SK-N-SH (cell line): Measurements from ENCODE around the gene BSPRY. TPM values are rescaled to one million over a fixed set of nuclear protein-coding genes. Genes with fewer than 3 reads are reported as not detected.
A peak's percentile ranks its signal among the peaks of the same experiment; 100 is the strongest.
"Not testable (repeated sequence)": the region's sequence is repeated elsewhere in the genome, so short reads cannot be mapped to it uniquely, and the experiment has no call there.

Source experiments
- CTCF ChIA-PET: fragments of 300-600, 350-600 bp; formaldehyde crosslinking; extraction: SDS; loops from one replicate; lab custom pipeline; 2021; lab: Yijun Ruan, JAX
- POLR2A ChIA-PET: fragments of 350-600 bp; sonication (Branson Sonifier 250); formaldehyde crosslinking; extraction: SDS; loops from one replicate; lab custom pipeline; 2020; ENCODE audit warnings: antibody characterized with exemption, inconsistent platforms; lab: Yijun Ruan, JAX
- DNase-seq: peaks from one replicate; pipeline ENCODE4 v3.0.0; 2012
- H2AFZ ChIP-seq: fragments of 200-600 bp; sonication (generic); 2 replicates; pipeline ENCODE4 v1.8.1; 2016; ENCODE audit warnings: antibody characterized with exemption, mild to moderate bottlenecking, low read depth
- H3F3A ChIP-seq: fragments of 200-600 bp; sonication (generic); replicated peaks from 2 replicates; pipeline ENCODE3; 2016; ENCODE audit warnings: antibody characterized with exemption, mild to moderate bottlenecking; ENCODE audit not compliant: insufficient read depth
- H3K27ac ChIP-seq, 2 experiments: fragments of 200-500 bp in 1 of 2; fragments of 200-600 bp in 1 of 2; sonication (Bioruptor generic) in 1 of 2; sonication (generic), shearing (Covaris generic) in 1 of 2; 2 replicates each; pipeline versions ENCODE4 v1.5.1 to v1.6.1; 2014 to 2016; ENCODE audit warnings: low read depth in 2 of 2, inconsistent platforms in 1 of 2, low read length in 1 of 2, mild to moderate bottlenecking in 1 of 2, mixed read lengths in 1 of 2
- H3K27me3 ChIP-seq: fragments of 200-600 bp; sonication (generic), shearing (Covaris generic); 2 replicates; pipeline ENCODE4 v1.6.1; 2016; ENCODE audit warnings: mixed run types; ENCODE audit not compliant: insufficient read depth
- H3K36me3 ChIP-seq, 2 experiments: fragments of 200-500 bp in 1 of 2; fragments of 200-600 bp in 1 of 2; sonication (Bioruptor generic) in 1 of 2; sonication (generic) in 1 of 2; replicated peaks in 1 of 2; 2 replicates each; pipeline versions ENCODE3 to v1.5.1; 2014 to 2016; ENCODE audit warnings: low read length in 1 of 2, mild to moderate bottlenecking in 1 of 2; ENCODE audit not compliant: insufficient read depth in 2 of 2, control insufficient read depth in 1 of 2
- H3K4me1 ChIP-seq, 2 experiments: fragments of 200-500 bp in 1 of 2; fragments of 200-600 bp in 1 of 2; sonication (Bioruptor generic) in 1 of 2; sonication (generic), shearing (Covaris generic) in 1 of 2; 2 replicates each; pipeline versions ENCODE4 v1.5.1 to v1.6.1; 2014 to 2016; ENCODE audit warnings: low read depth in 1 of 2, low read length in 1 of 2, mixed run types in 1 of 2; ENCODE audit not compliant: insufficient read depth in 2 of 2, control insufficient read depth in 1 of 2
- H3K4me2 ChIP-seq: fragments of 200-600 bp; sonication (generic), shearing (Covaris generic); 2 replicates; pipeline ENCODE4 v1.6.1; 2017; ENCODE audit warnings: mixed run types
- H3K4me3 ChIP-seq, 2 experiments: fragments of 200-500 bp in 1 of 2; fragments of 200-600 bp in 1 of 2; sonication (Bioruptor generic) in 1 of 2; sonication (generic), shearing (Covaris generic) in 1 of 2; 2 replicates each; pipeline versions ENCODE4 v1.5.1 to v1.8.1; 2014 to 2016; ENCODE audit warnings: low read depth in 2 of 2, inconsistent platforms in 1 of 2, low read length in 1 of 2, mild to moderate bottlenecking in 1 of 2, mixed read lengths in 1 of 2, moderate library complexity in 1 of 2
- H3K79me2 ChIP-seq: fragments of 200-600 bp; sonication (generic); 2 replicates; pipeline ENCODE4 v1.8.1; 2017; ENCODE audit warnings: mild to moderate bottlenecking; ENCODE audit not compliant: insufficient read depth
- H3K9ac ChIP-seq: fragments of 200-600 bp; sonication (generic); 2 replicates; pipeline ENCODE4 v1.6.1; 2017; ENCODE audit warnings: mixed run types
- H3K9me2 ChIP-seq: fragments of 200-600 bp; sonication (generic); 2 replicates; pipeline ENCODE4 v1.6.1; 2017; ENCODE audit warnings: mixed run types
- H3K9me3 ChIP-seq: fragments of 200-600 bp; sonication (generic); 2 replicates; pipeline ENCODE4 v1.6.1; 2017; ENCODE audit warnings: mixed run types, mild to moderate bottlenecking, moderate library complexity
- H4K20me1 ChIP-seq: fragments of 200-600 bp; sonication (generic); 2 replicates; pipeline ENCODE4 v1.6.1; 2017; ENCODE audit warnings: mild to moderate bottlenecking, mixed run types; ENCODE audit not compliant: insufficient read depth
- IRF3 ChIP-seq: fragments of 150-350 bp; IDR thresholded peaks from 2 replicates; pipeline ENCODE4 v1.6.1; 2016; ENCODE audit warnings: mild to moderate bottlenecking, low read depth, low read length
- MXI1 ChIP-seq: IDR thresholded peaks from 2 replicates; pipeline ENCODE4 v1.6.1; 2012; ENCODE audit warnings: mild to moderate bottlenecking, low read depth, low read length, improper control_type of control experiment
- NRF1 ChIP-seq: IDR thresholded peaks from 2 replicates; pipeline ENCODE4 v1.6.1; 2012; ENCODE audit warnings: low read depth, mild to moderate bottlenecking, low read length
- POLR2AphosphoS5 ChIP-seq: IDR thresholded peaks from 2 replicates; pipeline ENCODE4 v1.6.1; 2012; ENCODE audit warnings: low read depth, low read length
- USF1 ChIP-seq: IDR thresholded peaks from 2 replicates; pipeline ENCODE4 v1.4.0; 2012; ENCODE audit warnings: low read depth, borderline replicate concordance
- WGBS: methylation state at CpG from one replicate; pipeline ENCODE4 v1.1.6; 2017; ENCODE audit warnings: low lambda C conversion rate; 5-methylcytosine and 5-hydroxymethylcytosine counted together
- polyA plus RNA-seq, 3 experiments: library from polyadenylated mRNA; depleted of rRNA; stranded (reverse); fragments of >200 nt; gene quantifications; 2 replicates each; pipeline ENCODE4 v1.2.3, GENCODE V29; 2012

The BSPRY gene
- polyA plus RNA-seq, 1 of the 3 experiments (the other 2 are of a cell fraction), result not detected

DNA sequence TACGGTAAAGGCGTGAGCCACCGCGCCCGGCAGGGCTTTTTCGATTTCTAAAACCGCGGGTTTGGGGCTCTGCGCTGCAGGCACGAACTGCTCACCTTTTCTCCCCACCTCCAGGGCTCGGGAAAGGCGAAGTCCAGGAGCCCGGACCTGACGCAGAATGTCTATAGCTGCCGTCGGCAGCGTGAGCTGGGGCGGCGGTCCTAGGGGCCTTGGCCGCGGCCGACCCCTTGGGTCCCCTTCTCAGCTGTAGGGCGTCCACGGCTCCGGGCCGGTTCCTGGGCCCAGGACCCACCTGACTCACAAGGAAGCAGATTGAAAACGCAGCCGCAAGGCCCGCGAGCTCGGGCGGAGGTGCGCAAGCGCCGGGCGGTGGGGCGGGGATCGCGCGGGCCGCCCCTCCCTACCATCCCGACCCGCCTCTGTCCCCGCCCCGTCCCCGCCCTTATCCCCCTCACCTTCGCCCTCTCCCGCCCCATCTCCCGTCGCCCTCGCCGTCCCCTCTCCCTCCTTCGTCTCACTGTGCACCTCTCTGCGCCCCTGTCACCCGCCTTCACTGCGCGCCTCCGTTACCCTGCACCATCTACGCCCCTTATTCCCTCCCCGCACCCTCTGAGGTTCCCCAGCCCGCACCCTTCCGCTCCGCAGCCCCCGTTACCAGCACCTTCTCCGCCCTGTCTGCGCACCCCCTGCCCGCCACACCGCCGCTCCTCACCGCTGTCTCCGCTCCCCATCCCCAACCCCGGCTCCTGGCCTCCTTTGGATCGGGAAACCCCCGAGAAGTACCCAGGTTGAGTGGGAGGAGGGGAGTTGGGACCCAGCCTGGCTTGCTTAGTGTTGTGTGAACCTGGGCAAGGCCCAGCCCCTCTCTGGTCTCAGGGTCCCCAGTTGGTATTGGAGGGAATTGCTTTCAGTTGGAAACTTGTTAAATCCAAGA lies 27.6 kb downstream of the BSPRY start, which contains the start of gene HDHD3:
TSS of gene HDHD3 (minus strand) at position 353 of the 934 bp plus-strand sequence. CDS start 2,632 bp downstream, outside the sequence.
- H3K9me2 ChIP-seq, result no peaks in the 10 kb centered on the region
- peak within 1 kb of the TSS in 1 of 2 experiments; percentile 35; a peak in 1 of 4 replicates for H3K27ac ChIP-seq
- H3K4me1 ChIP-seq, result peaks cover 0 to 2% of the 10 kb centered on the region in 2 experiments; a peak in 1 of 4 replicates
- H2AFZ ChIP-seq, result peak within 1 kb of the TSS; percentile 90
- peaks cover 0 to 14% of the 10 kb centered on the region in 2 experiments for H3K36me3 ChIP-seq
- no peaks in the 10 kb centered on the region for H3K9me3 ChIP-seq
- CTCF ChIA-PET, result interaction anchor here (0.9 to 1.1 kb wide), 2 partner anchors 25 to 58 kb away, joined by 3 read pairs; no protein-coding TSS in a partner anchor
- peak within 1 kb of the TSS; percentile 90 for H3K4me2 ChIP-seq
- TF ChIP-seq MXI1 (peak; percentile 33; the same call in 1 of the 2 replicates), POLR2AphosphoS5 (peak; percentile 85), NRF1 (peak; percentile 85), USF1 (0 out of 2 replicates have a peak, but pooled peaks have one; percentile 27), IRF3 (no peak)
- WGBS, result 6% methylated on average over 53 of the region's 74 CpGs
- no peaks in the 10 kb centered on the region for H4K20me1 ChIP-seq
- no peaks in the 10 kb centered on the region for H3F3A ChIP-seq
- H3K79me2 ChIP-seq, result no peaks in the 10 kb centered on the region
- H3K4me3 ChIP-seq, result peak within 1 kb of the TSS; percentile 65 to 74
- POLR2A ChIA-PET, result interaction anchor here (0.9 to 1.0 kb wide), 2 partner anchors 33 to 36 kb away, joined by 4 to 6 read pairs; partner anchors contain the start of genes C9orf43 and POLE3
- peak; percentile 98 for DNase-seq
- peak within 1 kb of the TSS; percentile 78 for H3K9ac ChIP-seq
- H3K27me3 ChIP-seq, result no peaks in the 10 kb centered on the region

DNA sequence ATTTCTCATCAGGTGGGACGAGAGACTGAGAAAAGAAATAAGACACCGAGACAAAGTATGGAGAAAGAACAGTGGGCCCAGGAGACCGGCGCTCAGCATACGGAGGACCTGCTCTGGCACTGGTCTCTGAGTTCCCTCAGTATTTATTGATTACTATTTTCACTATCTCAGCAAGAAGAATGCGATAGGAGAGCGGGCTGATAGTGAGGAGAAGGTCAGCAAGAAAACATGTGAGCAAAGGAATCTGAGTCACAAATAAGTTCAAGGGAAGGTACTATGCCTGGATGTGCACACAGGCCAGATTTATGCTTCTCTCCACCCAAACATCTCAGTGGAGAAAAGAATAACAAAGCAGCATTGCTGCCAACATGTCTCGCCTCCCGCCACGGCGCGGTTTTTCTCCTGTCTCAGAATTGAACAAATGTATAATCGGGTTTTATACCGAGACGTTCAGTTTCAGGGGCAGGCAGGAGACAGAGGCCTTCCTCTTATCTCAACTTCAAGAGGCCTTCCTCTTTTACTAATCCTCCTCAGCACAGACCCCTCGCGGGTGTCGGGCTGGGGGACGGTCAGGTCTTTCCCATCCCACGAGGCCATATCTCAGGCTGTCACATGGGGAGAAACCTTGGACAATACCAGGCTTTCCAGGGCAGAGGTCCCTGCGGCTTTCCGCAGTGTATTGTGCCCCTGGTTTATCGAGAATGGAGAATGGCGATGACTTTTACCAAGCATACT lies 29.9 kb downstream of the BSPRY start:
- H3K36me3 ChIP-seq, POLR2A ChIA-PET, H3F3A ChIP-seq, H3K9me2 ChIP-seq, H3K27ac ChIP-seq, H3K9me3 ChIP-seq, H3K4me3 ChIP-seq, H4K20me1 ChIP-seq, H2AFZ ChIP-seq, DNase-seq, H3K4me2 ChIP-seq, CTCF ChIA-PET, H3K79me2 ChIP-seq, H3K27me3 ChIP-seq, H3K9ac ChIP-seq, H3K4me1 ChIP-seq: not testable (repeated sequence)
- WGBS, result 91% methylated on average over 24 of the region's 24 CpGs

GRCh38 chr9:113379829-113380210 lies 30.5 kb downstream of the BSPRY start:
- 62% methylated on average over 2 of the region's 2 CpGs for WGBS
- H3K9ac ChIP-seq, H3K79me2 ChIP-seq, H3K9me3 ChIP-seq, H3K4me3 ChIP-seq, H3K9me2 ChIP-seq, H4K20me1 ChIP-seq, H2AFZ ChIP-seq, H3K36me3 ChIP-seq, POLR2A ChIA-PET, H3K27me3 ChIP-seq, H3K4me1 ChIP-seq, DNase-seq, H3K27ac ChIP-seq, H3F3A ChIP-seq, H3K4me2 ChIP-seq: not testable (repeated sequence)
- CTCF ChIA-PET, result interaction anchor here (0.6 kb wide), 1 partner anchor 22 kb away, joined by 3 read pairs; no protein-coding TSS in a partner anchor
